Measurements from ENCODE around the gene HDGF.

HDGF gene

DNA sequence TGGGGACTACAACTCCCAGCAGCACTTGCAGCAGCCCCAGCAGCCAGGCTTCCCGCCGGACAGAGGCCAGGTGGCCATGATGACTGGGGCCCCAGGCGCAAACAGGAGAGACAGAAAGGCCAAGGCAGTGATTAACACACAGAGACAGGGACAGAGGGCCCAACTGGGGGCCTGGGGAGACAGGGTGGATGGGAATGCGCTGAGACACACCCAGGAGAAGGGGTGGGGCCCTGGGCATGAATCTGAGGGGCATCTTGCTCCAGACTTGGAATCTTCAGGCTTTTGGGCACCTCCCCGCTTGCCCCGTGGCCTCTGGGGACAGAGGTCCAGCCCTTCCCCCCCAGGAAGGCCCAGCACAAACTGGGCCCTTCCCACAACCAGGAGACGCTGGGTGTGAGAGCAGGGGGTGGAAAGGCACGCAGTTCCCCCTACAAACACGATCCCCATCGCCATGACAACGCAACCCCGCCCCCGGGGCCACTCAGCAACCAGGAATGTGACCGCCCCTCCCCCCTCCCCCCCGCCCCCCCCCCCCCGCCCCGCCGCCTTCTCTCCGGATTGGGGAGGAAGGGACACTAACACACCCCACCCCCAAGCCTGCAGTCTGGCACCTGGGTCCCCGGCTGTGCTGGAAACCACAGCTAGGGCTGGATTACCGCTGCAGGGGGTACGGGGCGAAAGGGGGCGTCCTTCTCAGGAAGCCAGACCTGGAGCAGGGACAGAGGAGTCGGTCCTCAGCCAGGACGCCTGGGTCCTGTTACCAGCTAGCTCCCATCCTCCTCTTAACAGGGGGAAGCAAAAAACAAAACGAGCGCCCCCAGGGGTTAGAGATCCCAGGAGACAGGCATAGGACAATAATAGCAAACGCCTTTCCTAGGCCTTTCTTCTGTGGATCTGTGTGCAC lies 4.5 kb downstream of the HDGF start:
- no peak for DNase-seq (ENCODE audit: low read depth in 2 of 2)

DNA sequence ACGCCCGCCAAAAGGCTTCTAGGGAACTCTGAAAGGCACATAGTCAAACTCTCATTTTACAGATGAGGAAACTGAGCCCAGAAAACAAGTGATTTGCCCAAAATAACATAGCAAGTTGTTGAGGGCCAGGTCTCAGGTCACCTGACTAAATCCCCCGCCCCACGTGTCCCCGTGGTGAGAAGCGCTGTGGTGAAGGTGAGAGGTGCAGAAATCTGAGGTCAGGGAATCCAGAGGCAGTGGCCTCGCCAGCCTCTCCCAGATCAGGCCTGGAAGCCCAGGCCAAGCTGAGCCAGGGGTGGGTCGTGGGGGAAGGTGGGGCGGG lies 5.1 kb downstream of the HDGF start:
- DNase-seq (ENCODE audit: low read depth in 2 of 2) = no peak

DNA sequence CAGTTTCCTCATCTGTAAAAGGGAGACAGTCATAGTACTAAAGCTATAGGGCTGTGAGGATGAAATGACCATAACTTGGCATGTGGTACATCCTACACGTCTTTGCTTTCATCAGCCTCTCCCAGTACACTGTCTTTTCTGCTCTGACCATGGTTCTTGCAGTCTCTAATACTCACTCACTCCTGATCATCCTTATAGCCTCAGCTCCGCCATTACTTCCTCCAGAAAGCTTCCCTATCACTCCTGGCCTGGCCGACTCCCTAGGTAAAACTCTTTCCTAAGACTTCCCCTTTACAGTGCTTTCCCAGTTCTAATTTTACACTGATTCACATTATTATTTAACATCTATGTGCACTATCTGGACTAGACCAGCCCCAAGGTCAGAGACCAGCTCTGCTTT lies 5.6 kb downstream of the HDGF start:
- no peak for DNase-seq (ENCODE audit: low read depth in 2 of 2)

DNA sequence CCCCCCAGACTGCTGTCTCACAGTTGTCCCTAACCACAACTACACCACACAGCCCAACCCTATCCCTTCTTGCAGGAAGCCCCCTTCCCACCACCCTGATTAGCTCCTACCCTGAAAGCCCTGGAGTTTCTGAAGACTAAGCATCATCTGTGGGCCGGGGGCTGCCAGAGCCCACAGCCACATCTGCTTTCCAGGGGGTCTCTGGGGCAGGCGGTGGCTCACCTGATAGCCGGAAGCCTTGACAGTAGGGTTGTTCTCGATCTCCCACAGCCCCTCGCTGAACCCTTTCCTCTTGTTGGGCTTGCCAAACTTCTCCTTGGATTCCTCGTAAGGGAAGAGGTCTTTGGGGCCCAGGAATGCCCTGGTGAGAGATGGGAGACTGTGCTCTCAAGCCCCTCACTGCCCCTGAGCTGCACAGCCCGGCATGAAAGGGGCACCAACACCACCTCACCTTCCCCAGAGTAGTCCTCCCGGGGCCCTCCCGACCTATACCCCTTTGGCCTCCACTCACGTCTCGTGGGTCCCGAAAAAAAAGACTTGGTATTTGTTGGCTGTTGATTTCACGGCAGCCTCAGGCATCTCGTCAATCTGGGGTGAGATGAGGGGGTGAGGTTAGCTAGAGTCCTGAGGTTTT lies 6.6 kb downstream of the HDGF start:
- DNase-seq (ENCODE audit: low read depth in 2 of 2) = no peak

DNA sequence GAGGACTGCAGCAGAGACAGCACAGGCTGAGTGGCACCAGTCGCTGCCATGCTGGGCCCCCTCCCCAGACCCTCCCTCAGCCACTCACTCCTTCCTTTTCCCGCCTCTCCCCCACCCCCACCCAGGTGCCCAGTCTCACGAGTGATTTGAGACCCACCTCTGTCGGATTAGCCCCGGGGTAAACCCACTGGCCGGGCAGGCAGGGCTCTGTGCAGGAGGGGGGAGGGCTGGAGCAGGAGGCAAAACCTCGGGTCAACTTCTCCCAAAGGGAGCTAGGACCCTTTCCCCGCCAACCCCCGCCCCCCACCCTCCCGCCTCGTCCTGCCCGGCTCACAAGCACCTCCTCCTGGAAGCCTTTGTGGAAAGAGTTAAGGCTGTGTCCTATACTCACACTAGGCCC lies 7.1 kb downstream of the HDGF start:
- DNase-seq (ENCODE audit: low read depth in 2 of 2) = no peak

DNA sequence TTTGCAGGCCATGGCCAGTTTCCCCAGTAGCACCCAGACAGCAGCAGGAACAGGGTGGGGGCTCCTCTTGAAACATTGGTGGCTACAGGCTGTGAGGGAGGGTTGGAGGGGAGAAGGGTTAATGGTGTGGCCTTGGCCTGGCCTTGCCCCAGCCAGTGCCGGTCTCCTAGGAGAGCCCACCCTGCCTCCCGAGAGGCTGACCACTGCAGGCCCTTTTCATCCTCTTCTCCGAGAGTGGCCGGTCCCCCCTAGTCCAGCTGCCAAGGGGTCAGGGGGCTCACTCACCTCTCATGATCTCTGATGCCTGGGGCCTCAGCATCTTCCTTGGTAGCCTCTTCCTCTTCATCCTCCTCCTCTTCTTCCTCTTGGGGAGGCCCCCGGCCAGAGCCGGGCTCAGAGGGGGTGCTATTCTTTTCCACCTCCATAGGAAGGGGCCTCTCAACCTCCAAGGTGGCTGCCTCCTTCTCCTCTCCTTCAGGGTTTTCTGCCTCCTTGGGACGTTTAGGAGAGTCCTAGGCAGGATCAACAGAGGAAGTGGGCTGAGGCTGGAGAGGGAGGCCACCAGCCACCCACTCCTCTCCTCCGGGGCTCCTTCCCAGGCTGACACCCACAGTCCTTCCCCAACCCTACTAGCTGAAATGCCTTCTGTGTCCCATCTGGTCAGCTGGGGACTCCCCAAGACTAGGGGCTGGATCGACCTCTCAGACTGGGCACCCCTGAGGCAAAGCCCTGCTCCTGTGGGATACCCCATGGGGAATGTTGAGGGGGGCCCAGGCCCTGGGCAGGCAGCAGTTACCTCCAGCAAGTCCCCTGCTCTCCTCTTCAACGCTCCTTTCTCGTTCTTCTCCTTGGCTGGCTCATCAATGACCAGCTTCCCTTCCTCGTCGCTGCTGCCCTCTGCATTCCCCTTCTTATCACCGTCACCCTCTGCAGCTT lies 7.8 kb downstream of the HDGF start:
- DNase-seq (ENCODE audit: low read depth in 2 of 2) = no peak

DNA sequence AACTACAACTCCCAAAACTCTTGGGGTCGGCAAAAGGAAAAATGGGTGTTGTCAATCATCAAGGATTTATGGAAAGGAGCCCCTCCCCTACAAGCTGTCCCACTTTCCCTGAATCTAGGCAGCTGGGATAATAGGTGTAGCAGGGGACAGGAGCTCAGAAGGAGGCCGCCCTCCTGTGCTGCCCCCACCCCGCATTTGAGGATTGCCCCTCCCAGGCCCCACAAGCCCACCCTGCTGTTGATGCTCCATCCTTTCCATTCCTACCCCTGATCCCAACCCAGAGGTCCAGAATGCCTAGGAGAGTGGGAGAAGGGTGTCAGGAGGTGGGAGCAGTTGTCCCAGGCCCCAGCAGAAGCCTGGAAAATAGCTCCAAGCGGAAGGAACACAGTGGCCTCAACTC lies 8.7 kb downstream of the HDGF start:
- no peak for DNase-seq (ENCODE audit: low read depth in 2 of 2)

DNA sequence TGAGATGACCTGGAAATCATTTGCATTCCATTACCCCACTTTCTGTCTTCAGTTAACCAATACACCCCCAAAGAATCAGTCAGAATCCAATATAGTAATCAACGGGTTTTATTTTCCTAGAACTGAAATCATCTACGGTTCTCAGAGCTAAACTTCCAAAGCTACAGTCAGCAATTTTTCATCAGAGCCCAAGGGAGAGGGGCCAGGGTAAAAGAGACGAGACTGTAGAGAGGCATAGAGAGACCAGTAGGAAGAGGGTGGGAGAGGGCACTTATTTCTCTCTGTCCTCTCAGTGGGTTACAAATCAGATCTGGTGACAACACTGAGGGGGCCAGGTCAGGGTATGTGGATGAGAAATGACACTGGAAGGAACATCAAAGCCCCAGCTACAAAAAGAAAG lies 9.5 kb downstream of the HDGF start:
- DNase-seq (ENCODE audit: low read depth in 2 of 2) = no peak

DNA sequence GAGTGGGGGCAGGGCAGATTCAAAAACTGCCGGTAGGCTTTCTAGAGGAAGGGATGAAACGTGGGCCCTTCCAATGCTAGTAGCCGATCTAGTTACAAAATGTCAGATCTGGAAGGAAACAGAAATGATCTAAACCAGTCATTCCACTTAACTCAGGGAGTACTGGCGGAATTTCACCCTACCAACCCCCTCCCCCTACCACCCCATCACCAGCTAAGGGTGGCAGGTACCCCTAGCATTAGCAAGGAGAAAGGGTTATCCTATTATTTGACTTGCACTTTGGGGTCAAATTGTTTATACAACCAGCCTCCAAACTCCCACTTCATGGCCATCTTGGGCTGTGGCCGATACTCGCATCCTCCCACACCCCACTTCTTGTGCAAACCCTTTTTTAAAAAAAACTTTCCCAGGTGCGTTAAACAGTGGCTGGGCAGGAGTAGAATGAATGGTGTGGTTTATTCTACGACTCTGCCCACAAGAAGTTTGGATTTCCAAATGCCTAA lies 9.9 kb downstream of the HDGF start:
- no peak for DNase-seq (ENCODE audit: low read depth in 2 of 2)

DNA sequence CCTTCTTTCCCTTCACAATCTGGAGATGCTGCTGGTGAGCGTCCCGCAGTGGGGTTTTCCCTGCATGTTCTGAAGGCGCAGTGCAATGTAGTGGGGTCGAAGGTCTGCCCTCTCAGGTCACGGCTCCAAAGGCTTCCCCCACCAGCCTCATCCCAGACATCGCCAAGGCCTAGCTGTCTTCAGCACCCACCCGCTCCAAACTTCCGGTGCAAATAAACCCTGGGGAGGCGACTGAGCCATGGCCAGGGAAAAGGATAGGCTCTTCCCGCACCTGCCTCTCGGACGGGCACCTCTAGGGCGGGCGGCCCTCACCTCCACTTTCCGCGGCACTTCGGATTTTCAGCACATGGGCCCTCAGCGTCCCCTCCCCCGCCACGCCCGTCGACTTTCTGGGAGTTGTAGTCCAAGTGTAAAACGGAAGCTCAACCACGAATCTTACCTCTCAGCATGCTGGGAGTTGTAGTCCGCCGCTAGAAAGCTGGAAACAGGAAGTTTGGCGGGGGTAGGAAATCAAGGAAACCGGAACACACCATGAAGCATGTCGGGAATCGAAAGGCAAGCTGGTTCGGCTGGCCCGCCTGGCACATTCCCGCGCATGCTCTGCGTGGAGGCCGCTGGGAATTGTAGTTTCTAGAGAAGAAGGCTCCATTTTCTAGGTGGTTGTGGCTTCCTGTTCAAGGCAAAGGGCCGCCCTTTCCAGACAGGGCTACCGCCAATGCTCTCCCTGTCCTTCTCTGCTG lies 10.6 kb downstream of the HDGF start, which contains the start of gene MRPL24:
Gene MRPL24 (minus strand): TSS at position 348 of the 740 bp plus-strand sequence. CDS start 2,384 bp downstream, outside the sequence.
- peak; percentile 91 for DNase-seq (ENCODE audit: low read depth in 2 of 2)

DNA sequence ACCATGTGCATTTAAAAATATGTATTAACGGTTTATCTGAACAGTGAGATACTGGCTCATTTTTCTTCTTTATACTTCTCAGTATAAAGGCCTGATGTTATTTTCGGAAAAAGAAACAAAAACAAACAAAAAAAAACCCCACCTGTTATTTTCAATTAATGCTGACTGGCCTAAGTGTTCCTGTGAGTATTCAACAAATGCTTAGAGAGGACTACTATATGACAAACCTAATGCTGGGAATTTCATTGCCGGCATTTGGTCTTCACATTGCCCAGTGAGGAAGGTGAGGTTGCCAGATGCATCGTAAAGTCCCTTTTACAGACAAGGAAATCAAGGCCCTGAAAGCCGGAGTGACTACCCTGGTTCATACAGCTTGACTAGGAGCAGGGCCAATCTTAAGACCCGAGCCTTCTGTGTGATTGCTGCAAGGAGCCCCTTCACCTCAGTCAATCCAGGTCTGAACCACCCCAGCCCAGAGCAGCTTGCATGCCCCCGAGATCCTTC lies 11.2 kb downstream of the HDGF start:
- no peak for DNase-seq (ENCODE audit: low read depth in 2 of 2)

DNA sequence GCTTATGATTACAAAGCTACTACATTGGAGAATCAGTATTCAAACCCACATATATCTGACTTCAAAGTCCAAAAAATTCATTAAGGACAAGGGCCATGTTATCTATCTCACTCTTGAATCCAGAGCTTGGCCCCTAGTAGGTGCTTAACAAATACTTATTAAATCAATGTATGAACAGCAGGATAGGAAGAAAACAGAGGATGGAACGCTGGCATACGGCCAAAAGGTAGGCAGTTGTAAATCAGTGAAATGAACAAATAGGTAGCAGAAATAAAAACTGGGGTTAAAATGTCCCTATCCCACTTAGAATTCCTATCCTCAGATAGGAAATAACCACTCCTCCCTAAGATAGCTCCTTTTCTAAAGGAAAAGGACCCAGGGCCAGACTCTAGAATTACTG lies 12.6 kb downstream of the HDGF start:
- DNase-seq (ENCODE audit: low read depth in 2 of 2) = no peak

DNA sequence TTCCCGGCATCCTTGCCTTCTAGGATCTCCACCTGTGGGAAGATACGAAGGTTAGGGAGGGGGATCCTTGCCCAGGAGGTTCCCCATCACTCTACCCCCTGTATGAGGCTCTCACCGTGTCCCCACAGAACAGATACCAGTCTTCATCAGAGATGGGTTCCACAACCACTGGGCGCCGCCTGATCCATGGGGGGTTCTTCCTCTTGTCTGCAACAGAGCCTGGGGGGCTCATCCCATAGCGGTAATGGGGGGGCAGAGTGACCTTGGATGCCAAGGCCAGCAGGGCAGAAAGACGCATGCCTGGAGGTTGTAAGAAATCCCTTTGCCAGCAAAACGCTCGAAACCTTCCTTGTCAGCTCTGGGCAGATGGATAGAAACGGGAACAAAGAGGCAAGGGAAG lies 13.1 kb downstream of the HDGF start:
- DNase-seq (ENCODE audit: low read depth in 2 of 2) = no peak

DNA sequence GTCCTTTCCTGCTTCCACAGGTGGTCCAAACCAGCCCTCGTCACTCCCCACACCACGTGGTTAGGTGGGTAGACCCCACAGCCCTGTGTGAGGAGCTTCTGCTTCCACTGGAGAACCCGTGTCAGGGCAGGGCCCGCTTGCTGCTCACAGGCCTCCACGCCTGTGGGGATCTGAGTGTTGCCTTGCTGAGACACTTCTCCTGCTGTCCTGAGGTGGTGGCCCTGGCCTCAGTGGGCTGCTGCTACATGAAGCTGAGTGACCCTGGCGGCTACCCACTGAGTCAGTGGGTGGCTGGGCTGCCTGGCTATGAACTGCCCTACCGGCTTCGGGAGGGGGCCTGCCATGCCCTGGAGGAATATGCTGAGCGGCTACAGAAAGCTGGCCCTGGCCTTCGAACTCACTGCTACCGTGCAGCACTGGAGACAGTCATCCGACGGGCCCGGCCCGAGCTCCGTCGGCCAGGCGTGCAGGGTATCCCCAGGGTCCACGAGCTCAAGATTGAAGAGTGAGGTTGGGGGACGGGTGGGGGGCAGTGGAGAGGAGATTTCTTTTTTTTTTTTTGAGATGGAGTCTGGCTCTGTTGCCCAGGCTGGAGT lies 17.4 kb downstream of the HDGF start:
- DNase-seq (ENCODE audit: low read depth in 2 of 2) = no peak

DNA sequence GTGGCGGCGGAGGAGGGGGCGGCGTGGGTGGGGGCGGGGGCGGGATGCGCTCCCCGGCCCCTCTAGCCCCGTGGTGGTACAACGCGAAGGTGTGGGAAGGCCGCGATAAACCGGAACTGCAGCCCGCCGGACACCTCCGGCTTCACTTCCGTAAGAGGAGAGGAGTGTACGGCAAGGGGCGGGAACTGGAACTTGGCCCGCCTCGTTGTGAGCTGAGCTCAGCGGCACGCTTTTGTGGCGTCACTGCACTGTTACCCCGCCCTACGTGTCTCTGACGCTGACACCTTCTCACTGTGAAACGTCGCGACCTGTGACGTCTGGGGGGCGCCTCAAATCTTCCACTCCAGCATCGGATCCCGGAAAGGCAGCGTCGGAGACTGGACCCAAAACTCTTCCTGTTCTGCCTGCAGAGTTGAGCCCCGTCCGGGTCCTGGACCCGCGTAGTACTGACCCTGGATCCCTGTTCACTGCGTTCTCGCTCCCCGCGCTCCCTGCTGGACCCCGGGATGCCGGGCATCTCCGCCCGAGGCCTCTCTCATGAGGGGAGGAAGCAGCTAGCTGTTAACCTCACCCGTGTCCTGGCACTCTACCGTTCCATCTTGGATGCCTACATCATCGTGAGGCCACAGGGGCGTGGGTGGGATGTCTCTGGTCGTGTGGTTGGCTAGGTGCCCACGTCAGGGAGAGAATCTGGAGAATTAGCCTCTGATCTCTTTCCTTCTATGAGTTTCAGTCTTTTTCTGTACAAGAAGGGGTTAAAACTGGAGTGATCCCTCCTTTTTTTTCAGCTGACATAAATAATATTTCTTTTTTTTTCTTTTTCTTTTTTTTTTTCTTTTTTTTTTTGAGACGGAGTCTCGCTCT lies 22.6 kb downstream of the HDGF start, which contains the start of gene ISG20L2:
Gene ISG20L2 (minus strand): TSS at position 168 of the 864 bp plus-strand sequence. CDS start 1,114 bp downstream, outside the sequence.
- peak; percentile 84 to 86 for DNase-seq (ENCODE audit: low read depth in 2 of 2)

DNA sequence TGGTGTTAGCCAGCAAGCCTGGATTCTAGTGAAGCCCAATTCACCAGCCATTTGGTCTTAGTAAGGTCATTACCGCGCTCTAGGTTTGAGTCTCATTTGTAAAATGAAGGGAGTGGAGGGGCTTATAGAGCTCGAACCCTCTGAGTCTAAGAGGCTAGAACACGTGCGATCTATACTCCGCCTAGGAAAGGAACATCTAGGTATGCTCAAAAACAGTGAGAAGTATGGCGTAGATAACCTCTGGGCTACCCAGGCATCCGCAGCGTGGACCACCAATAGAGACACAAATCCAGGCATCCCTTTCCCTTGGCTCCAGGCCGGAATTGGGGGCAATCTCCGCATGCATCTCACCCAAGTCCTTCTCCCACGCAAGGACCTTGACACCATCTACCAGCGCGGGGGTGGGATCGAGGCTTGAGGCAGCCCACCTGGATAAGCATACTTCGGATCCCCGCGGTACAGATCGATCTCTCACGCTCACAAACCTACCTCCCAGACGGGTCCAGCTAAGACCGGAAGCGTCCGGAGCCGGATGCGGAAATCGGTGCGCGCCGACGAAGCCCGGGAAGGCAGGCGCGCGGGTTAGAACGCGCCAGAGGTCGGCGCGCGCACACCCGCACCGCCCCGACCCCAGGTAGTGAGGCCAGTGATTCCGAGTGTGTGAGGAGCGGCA lies 23.4 kb downstream of the HDGF start, which contains the start of gene METTL25B:
Gene METTL25B (plus strand): TSS at position 544 of the 673 bp plus-strand sequence. CDS start 636 bp downstream, outside the sequence.
- DNase-seq (ENCODE audit: low read depth in 2 of 2) = peak in 1 of 2 donors; percentile 49

DNA sequence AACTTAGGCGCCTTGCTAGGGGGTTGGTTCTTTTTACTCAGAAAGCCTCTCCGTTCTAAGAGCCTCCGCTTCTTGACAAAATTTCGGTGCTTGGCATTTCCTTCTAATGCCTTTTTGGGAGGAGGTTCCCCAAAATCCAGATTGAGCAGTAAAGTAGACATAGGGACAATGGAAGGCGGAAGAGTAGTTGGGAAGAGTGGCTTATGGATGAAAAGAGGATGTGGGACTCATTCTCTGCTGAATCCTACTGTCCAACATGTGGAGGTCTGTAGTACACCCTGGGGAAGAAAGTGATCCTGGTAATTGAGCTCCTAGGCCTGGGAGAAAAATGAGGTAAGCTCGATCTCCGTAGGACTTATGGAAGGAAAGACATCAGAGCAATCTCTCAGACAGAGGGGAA lies 24.0 kb downstream of the HDGF start:
- DNase-seq (ENCODE audit: low read depth in 2 of 2) = no peak

DNA sequence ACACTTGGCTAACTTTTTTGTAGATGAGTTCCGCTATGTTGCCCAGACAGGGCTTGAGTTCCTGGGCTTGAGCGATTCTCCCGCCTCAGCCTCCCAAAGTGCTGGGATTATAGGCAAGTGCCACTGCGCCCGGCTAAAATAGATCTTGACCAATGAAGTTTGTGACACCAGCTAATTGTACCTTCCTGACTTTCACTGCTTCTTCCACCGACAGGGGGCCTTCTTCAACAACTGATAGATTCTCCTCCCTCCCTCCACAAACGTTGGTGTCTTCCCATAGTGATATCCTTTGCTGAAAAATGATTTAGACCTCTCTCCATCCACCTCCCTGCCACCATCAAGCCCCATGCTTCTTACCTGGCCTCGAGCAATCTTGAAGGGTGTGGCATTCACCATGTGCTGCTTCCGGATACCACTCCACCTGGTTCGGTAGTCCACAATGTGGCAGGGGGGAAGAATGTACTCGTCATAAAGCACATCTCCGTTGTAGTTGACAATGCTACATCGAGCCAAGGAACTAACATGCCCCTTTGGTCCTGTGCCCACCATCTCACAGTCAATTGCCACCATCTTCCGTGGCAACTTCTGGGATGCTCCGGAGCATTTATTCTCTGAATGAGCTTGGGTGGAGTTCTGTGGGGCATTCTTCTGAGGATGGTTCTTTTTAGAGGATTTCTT lies 24.8 kb downstream of the HDGF start:
- no peak for DNase-seq (ENCODE audit: low read depth in 2 of 2)
